Stomach (tissue), 4 donors: Measurements from ENCODE around the gene USP38.

Experiments used
- POLR2A ChIP-seq, 4 donors: fragments of 450-650 bp; IDR thresholded peaks; one replicate each; pipeline ENCODE4 v1.6.1; 2016; ENCODE audit warnings: antibody characterized with exemption in 4 of 4, control low read depth in 2 of 4, mild to moderate bottlenecking in 1 of 4, moderate library complexity in 1 of 4
- POLR2AphosphoS5 ChIP-seq, 3 donors: sonication (generic); formaldehyde crosslinking; IDR thresholded peaks; one replicate each; pipeline ENCODE4 v1.6.1; 2016; ENCODE audit warnings: antibody characterized with exemption in 3 of 3
- TF ChIP-seq, protein P1 (sequence below), 7 experiments: fragments of 450-650 bp in 4 of 7; fragments of 200-600 bp in 3 of 7; sonication (generic) in 3 of 7; IDR thresholded peaks; one replicate each; pipeline ENCODE4 v1.5.1; 2016 to 2019; ENCODE audit warnings: antibody characterized with exemption in 7 of 7, control low read depth in 2 of 7, mild to moderate bottlenecking in 1 of 7

DNA sequence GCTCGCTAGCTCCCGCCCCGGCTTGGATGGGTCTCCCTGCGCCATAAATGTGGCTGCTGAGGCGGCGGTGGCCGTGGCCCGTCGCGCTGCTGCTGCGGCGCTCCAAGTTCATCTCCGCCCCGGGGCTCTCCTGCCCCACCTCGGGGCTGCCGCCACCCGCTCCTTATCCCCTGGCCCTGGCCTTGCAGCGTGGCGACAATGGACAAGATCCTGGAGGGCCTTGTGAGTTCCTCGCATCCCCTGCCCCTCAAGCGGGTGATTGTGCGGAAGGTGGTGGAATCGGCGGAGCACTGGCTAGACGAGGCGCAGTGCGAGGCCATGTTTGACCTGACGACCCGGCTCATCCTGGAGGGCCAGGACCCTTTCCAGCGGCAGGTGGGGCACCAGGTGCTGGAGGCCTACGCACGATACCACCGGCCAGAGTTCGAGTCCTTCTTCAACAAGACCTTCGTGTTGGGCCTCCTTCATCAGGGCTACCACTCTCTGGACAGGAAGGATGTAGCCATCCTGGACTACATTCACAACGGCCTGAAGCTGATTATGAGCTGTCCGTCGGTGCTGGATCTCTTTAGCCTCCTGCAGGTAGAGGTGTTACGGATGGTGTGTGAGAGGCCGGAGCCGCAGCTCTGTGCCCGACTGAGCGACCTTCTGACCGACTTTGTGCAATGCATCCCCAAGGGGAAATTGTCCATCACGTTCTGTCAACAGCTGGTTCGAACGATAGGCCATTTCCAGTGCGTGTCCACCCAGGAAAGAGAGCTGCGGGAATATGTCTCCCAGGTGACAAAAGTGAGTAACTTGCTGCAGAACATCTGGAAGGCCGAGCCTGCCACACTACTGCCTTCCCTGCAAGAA lies 763 bp downstream of the USP38 start:
- no peak for TF ChIP-seq POLR2A (IDR thresholded peaks at IDR 0.05)
- TF ChIP-seq, protein P1, sequence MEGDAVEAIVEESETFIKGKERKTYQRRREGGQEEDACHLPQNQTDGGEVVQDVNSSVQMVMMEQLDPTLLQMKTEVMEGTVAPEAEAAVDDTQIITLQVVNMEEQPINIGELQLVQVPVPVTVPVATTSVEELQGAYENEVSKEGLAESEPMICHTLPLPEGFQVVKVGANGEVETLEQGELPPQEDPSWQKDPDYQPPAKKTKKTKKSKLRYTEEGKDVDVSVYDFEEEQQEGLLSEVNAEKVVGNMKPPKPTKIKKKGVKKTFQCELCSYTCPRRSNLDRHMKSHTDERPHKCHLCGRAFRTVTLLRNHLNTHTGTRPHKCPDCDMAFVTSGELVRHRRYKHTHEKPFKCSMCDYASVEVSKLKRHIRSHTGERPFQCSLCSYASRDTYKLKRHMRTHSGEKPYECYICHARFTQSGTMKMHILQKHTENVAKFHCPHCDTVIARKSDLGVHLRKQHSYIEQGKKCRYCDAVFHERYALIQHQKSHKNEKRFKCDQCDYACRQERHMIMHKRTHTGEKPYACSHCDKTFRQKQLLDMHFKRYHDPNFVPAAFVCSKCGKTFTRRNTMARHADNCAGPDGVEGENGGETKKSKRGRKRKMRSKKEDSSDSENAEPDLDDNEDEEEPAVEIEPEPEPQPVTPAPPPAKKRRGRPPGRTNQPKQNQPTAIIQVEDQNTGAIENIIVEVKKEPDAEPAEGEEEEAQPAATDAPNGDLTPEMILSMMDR (IDR thresholded peaks at IDR 0.05): no peak
- TF ChIP-seq POLR2AphosphoS5 (IDR thresholded peaks at IDR 0.05): no peak
